HepG2 (cell line): ENCODE measurements around the gene VWA3A. TPM values are rescaled to one million over a fixed set of nuclear protein-coding genes. Genes with fewer than 3 reads are reported as not detected.
A peak's percentile ranks its signal among the peaks of the same experiment; 100 is the strongest.
"Not testable (repeated sequence)": the region's sequence is repeated elsewhere in the genome, so short reads cannot be mapped to it uniquely, and the experiment has no call there.

Experiments
- ARID5B ChIP-seq: IDR thresholded peaks from 2 replicates; pipeline ENCODE4 v1.4.0; 2020; ENCODE audit warnings: mild to moderate bottlenecking, missing genetic modification reagents
- ATF7 ChIP-seq, 2 experiments: fragments of 450-650 bp in 1 of 2; sonication (generic) in 1 of 2; formaldehyde crosslinking in 1 of 2; IDR thresholded peaks; 2 replicates each; pipeline versions ENCODE4 v1.4.0 to v1.6.1; 2016 to 2020; ENCODE audit warnings: antibody characterized with exemption in 1 of 2, mild to moderate bottlenecking in 1 of 2, missing genetic modification reagents in 1 of 2
- CEBPB ChIP-seq: IDR thresholded peaks from 2 replicates; pipeline ENCODE4 v1.6.1; 2011; ENCODE audit warnings: low read depth, low read length, improper control_type of control experiment, borderline replicate concordance
- EHMT2 ChIP-seq: fragments of 200-600 bp; sonication (generic); IDR thresholded peaks from 2 replicates; pipeline ENCODE4 v1.7.0; 2017; ENCODE audit warnings: antibody characterized with exemption, low read depth, low read length, borderline replicate concordance
- KDM5B ChIP-seq: sonication (generic); formaldehyde crosslinking; IDR thresholded peaks from 2 replicates; pipeline ENCODE4 v1.4.0; 2020; ENCODE audit warnings: missing genetic modification reagents, mild to moderate bottlenecking, borderline replicate concordance
- RXRB ChIP-seq: IDR thresholded peaks from 2 replicates; pipeline ENCODE4 v1.6.1; 2016; ENCODE audit warnings: borderline replicate concordance, missing genetic modification reagents, missing compliant biosample characterization
- TGIF2 ChIP-seq: IDR thresholded peaks from 2 replicates; pipeline ENCODE4 v1.6.1; 2016; ENCODE audit warnings: control low read depth, missing compliant biosample characterization
- TIGD3 ChIP-seq: sonication (generic); formaldehyde crosslinking; IDR thresholded peaks from 2 replicates; pipeline ENCODE4 v1.5.1; 2020; ENCODE audit warnings: mild to moderate bottlenecking, missing genetic modification reagents, borderline replicate concordance
- ZBTB34 ChIP-seq: sonication (generic); formaldehyde crosslinking; IDR thresholded peaks from 2 replicates; pipeline ENCODE4 v1.8.0; 2022; ENCODE audit warnings: mild to moderate bottlenecking, missing genetic modification reagents
- ZMYM2 ChIP-seq: sonication (generic); formaldehyde crosslinking; IDR thresholded peaks from 2 replicates; pipeline ENCODE4 v1.8.0; 2022; ENCODE audit warnings: mild to moderate bottlenecking, missing genetic modification reagents
- ZNF280D ChIP-seq: sonication (generic); formaldehyde crosslinking; IDR thresholded peaks from 2 replicates; pipeline ENCODE4 v1.5.1; 2020; ENCODE audit warnings: mild to moderate bottlenecking, missing genetic modification reagents
- ZNF564 ChIP-seq: sonication (generic); formaldehyde crosslinking; IDR thresholded peaks from 2 replicates; pipeline ENCODE4 v1.8.1; 2023; ENCODE audit warnings: mild to moderate bottlenecking, missing genetic modification reagents
- ZNF770 ChIP-seq: sonication (generic); formaldehyde crosslinking; IDR thresholded peaks from 2 replicates; pipeline ENCODE4 v1.5.0; 2020; ENCODE audit warnings: mild to moderate bottlenecking, missing genetic modification reagents
- polyA plus RNA-seq, 8 experiments: library from polyadenylated mRNA; depleted of rRNA in 3 of 8; stranded (reverse) in 7 of 8; unstranded in 1 of 8; fragments of >200 nt; fragmentation: Illumina TruSeq in 4 of 8; extraction: Trizol in 4 of 8; gene quantifications; 2 replicates each; pipeline versions ENCODE4 v1.2.1 to v1.2.3, GENCODE V29; 2011 to 2016; ENCODE audit warnings: low read depth in 4 of 8, missing spikeins in 1 of 8, mixed read lengths in 1 of 8; ENCODE audit not compliant: insufficient read depth in 1 of 8
- total RNA-seq, 5 experiments: library from RNA; depleted of rRNA; stranded (reverse); fragments of >200 nt; fragmentation: Illumina TruSeq; extraction: Trizol; gene quantifications; 2 replicates each; pipeline ENCODE4 v1.2.3, GENCODE V29; 2016; ENCODE audit warnings: low read depth in 1 of 5

VWA3A gene
- total and polyA plus RNA-seq, 2 of the 13 experiments (the other 11 are each of a cell fraction or from before 2014, with no cell fraction given) = 0.03 to 0.07 TPM

- TF ChIP-seq ATF7 (IDR thresholded peaks at IDR 0.05) (0 out of 2 replicates have a peak, but pooled peaks have one; percentile 30), CEBPB (peak; percentile 55; the same call in 1 of the 2 replicates), TIGD3 (0 out of 2 replicates have a peak, but pooled peaks have one; percentile 9), KDM5B (CRISPR knock-in tag) (peak; percentile 21; the same call in 1 of the 2 replicates), ARID5B (CRISPR knock-in tag) (peak; percentile 32; the same call in 1 of the 2 replicates), ZMYM2 (CRISPR knock-in tag) (0 out of 2 replicates have a peak, but pooled peaks have one; percentile 13), TGIF2 (CRISPR knock-in tag) (0 out of 2 replicates have a peak, but pooled peaks have one; percentile 27), ZNF564 (CRISPR knock-in tag) (0 out of 2 replicates have a peak, but pooled peaks have one; percentile 32), RXRB (CRISPR knock-in tag) (peak; percentile 38; the same call in 1 of the 2 replicates), EHMT2 (peak; percentile 77; the same call in 1 of the 2 replicates), ZBTB34 (CRISPR knock-in tag) (peak; percentile 67; the same call in 1 of the 2 replicates), ZNF770 (CRISPR knock-in tag) (peak; percentile 66), ZNF280D (CRISPR knock-in tag) (peak; percentile 63; the same call in 1 of the 2 replicates)
- TF ChIP-seq ATF7 (CRISPR knock-in tag; IDR thresholded peaks at IDR 0.05) = not testable (repeated sequence)
These were observed 104.3 kb downstream of the VWA3A start (continued) for GRCh38 chr16:22196559-22197168.
